Measurements from ENCODE around the gene CNTN1.

CNTN1 gene

DNA sequence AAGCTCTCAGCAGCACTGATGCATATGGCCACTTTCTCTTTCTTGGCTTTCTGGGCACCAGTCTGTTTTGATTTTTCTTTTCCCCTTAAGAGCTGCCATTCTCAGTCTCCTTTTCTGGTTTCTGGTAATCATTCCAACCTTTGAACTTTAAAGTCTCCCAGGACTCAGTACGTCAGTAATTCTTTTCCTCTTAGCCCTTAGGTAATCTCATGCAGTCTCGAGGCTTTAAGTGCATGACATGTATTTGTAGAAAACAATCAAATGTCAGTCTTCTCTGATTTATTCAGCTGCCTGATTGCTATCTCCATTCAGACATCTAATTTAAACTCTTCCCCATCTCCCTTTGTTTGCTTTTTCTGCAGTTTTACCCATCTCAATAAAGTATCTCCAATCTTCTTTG is 356.8 kb downstream of the CNTN1 start:
- H3K4me3 ChIP-seq (ENCODE audit: low read depth, low read length): no peak overlapping the region
- DNase-seq (ENCODE audit: low read depth): no peak
- TF ChIP-seq, protein P1, sequence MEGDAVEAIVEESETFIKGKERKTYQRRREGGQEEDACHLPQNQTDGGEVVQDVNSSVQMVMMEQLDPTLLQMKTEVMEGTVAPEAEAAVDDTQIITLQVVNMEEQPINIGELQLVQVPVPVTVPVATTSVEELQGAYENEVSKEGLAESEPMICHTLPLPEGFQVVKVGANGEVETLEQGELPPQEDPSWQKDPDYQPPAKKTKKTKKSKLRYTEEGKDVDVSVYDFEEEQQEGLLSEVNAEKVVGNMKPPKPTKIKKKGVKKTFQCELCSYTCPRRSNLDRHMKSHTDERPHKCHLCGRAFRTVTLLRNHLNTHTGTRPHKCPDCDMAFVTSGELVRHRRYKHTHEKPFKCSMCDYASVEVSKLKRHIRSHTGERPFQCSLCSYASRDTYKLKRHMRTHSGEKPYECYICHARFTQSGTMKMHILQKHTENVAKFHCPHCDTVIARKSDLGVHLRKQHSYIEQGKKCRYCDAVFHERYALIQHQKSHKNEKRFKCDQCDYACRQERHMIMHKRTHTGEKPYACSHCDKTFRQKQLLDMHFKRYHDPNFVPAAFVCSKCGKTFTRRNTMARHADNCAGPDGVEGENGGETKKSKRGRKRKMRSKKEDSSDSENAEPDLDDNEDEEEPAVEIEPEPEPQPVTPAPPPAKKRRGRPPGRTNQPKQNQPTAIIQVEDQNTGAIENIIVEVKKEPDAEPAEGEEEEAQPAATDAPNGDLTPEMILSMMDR (IDR thresholded peaks at IDR 0.05; ENCODE audit: insufficient read depth, low read depth, low read length, missing control alignments): no peak

DNA sequence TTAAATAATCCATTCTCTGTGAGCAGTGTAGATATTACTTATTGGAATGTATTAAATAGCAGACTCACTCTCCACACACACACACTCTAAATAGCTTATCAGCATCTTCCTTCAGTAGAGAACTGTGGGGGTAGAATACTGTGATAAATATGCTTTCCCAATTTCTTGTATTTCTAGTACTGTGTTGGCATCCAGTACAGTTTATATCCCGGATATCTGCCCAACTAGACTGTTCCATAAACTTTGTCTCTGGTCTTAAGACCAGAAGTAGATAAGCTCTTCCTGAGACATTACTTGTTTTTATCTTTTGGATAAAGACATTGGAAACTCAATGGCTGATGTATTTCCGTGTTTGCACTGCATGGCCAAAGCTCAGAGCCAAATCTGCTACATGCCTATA is 359.7 kb downstream of the CNTN1 start:
- TF ChIP-seq, protein P1 (IDR thresholded peaks at IDR 0.05; ENCODE audit: insufficient read depth, low read depth, low read length, missing control alignments): no peak
- DNase-seq (ENCODE audit: low read depth): no peak
- H3K4me3 ChIP-seq (ENCODE audit: low read depth, low read length): no peak overlapping the region

DNA sequence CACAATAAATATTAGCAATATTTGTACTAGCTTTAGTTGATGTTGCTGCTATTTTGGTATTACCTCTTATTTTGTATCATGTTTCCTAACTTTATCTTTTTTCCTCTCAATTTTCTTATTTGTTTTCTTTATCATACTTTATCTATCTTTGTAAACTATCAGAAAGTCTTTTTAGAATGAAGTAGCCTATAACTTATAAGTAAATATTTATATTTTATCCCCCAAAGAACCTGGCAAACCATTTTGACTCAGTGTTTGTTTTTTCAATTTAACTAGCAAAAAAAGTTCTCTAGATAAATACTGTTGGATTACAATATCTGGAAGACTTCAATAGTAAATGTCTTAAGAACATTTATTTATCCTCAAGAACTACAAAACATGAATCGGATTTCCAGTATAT is 360.2 kb downstream of the CNTN1 start:
- TF ChIP-seq, protein P1 (IDR thresholded peaks at IDR 0.05; ENCODE audit: insufficient read depth, low read depth, low read length, missing control alignments): no peak
- DNase-seq (ENCODE audit: low read depth): no peak

DNA sequence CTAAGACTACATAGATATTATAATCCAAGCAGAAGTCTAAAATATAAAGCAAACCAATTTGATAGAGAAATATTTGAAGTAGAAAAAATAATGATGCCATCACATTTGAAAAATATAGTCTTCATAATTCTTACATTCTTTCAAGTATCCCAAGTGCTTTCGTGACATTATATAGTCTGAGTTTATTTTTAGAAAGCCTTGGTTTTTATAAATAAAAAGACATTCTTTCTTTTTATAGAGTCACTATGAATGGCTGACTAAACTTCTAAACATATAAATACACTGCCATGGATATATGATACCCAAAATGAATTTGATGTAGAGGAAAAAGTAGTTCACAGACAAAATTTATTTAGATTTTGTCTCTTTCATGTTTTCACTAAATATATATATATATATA is 360.8 kb downstream of the CNTN1 start:
- DNase-seq (ENCODE audit: low read depth): no peak
- TF ChIP-seq, protein P1 (IDR thresholded peaks at IDR 0.05; ENCODE audit: insufficient read depth, low read depth, low read length, missing control alignments): no peak
- H3K4me3 ChIP-seq (ENCODE audit: low read depth, low read length): no peak overlapping the region

More for the DNA sequence above, 360.2 kb downstream of the CNTN1 start:
- H3K4me3 ChIP-seq (ENCODE audit: low read depth, low read length): no peak overlapping the region

DNA sequence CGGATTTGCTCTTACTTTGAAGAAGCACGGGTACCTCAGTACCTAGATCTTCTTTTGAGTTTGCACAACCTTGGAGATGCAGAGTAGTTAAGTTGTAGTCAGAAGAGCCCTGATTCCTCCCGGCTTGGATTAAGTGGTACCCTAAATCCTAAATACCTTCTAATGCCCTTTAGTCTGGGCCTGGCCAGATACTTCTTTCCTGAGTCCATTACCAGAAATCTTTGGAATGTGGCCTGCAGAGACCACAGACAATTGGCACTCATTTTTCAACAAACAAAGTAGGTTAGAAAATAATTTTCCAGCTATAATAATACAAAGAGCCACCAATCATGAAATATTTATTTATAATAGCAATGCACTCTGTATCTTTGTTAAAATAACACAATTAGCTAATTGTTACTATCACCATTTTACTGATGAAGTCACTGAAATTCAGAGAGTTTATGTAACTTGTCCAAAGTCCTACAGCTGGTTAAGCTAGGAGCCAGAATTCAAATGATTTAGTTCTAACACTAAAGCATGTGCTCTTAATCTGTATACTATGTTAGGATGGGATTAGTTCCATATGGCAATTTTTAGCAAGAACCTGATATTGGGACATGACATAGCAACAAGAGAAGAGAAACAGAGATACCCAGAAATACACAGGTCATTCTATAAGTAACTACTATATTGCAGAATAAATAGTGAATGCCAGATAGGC is 363.8 kb downstream of the CNTN1 start:
- H3K4me3 ChIP-seq (ENCODE audit: low read depth, low read length): no peak overlapping the region
- DNase-seq (ENCODE audit: low read depth): no peak

DNA sequence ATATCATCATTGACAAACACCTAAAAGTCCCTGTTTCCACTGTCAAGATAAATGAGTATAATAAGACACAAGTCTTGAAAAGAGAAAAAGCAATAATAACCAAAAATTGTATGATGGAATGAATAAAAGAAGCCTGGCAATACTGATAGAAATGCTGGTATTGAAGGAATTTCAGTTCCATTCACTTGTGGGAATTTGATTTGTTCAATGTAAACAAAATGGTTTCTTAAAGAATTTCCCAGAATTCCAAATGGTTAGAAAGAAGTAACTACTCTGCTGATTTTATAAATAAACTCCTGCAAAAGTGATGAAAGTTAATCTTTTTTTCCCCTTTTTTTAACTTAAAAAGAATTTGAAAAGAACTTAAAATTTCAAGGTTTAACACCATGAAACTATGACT is 366.0 kb downstream of the CNTN1 start:
- H3K4me3 ChIP-seq (ENCODE audit: low read depth, low read length): no peak overlapping the region
- TF ChIP-seq, protein P1 (IDR thresholded peaks at IDR 0.05; ENCODE audit: insufficient read depth, low read depth, low read length, missing control alignments): no peak
- no peak for DNase-seq (ENCODE audit: low read depth)

More for the DNA sequence above, 363.8 kb downstream of the CNTN1 start:
- TF ChIP-seq, protein P1 (IDR thresholded peaks at IDR 0.05; ENCODE audit: insufficient read depth, low read depth, low read length, missing control alignments): no peak

DNA sequence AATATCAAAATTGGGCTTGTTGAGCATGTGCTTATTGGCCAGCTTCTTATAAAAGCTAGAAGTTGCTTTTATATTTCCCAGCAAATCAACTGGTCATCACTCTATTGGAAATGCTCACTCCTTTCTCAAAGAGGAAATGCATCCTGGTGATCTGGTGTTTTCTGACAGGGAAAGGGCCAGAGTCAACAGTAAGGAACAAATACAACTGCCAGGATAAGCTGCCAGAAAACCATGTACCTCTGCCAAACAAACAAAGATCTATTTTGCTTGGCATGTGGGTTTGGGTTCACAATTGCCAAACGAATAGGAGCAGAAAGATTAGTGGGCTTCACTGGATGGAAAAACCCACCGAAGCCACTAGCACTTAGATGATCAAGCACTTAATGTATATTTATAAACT is 369.0 kb downstream of the CNTN1 start:
- DNase-seq (ENCODE audit: low read depth): no peak
- TF ChIP-seq, protein P1 (IDR thresholded peaks at IDR 0.05; ENCODE audit: insufficient read depth, low read depth, low read length, missing control alignments): no peak
- no peak overlapping the region for H3K4me3 ChIP-seq (ENCODE audit: low read depth, low read length)
